Prostate gland (tissue), 2 donors: ENCODE results near the gene CRYL1.

Experiments
- POLR2A ChIP-seq: fragments of 450-650 bp; IDR thresholded peaks from one replicate; pipeline ENCODE4 v1.6.1; 2016; ENCODE audit warnings: antibody characterized with exemption, mild to moderate bottlenecking
- TF ChIP-seq, protein P1 (sequence below), 4 experiments: fragments of 200-600 bp in 2 of 4; fragments of 450-650 bp in 2 of 4; sonication (generic) in 2 of 4; IDR thresholded peaks; 1 replicate in 3 of 4; 2 replicates in 1 of 4; pipeline ENCODE4 v1.5.1; 2016 to 2019; ENCODE audit warnings: antibody characterized with exemption in 4 of 4, mild to moderate bottlenecking in 2 of 4, moderate library complexity in 2 of 4

DNA sequence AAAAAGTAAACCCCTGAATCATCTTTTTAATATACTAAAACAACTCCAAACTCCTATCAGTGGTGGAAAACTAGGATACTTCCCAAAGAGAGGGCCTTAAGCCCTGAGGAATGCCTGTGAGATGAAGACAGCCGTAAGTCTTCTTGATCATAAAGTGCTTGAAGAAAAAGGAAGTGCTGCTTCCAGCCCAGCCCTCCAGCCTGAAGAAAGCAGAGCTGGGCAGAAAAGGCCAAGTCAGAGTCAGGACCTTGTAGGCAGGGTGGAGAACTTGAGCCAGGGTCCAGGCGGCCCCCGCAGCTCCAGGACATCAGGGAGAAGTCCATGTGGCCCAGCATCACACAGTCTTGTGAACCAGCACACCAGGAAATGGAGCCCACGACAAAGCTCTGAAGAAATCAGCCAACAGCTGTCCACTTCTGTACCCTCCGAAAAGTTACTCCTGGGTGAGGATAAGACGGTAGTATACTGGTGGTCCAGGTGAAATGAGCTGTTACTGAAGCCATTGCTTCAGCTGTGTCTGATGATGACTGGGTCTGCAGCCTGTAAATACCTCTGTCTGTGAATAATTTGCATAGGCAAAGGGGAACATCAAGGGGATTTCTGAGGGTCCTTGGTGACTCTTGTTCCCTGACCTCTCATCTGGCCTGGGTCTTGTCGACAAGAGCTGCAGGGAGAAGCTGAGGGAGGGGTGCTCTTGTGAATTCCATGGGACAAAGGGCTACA, 18.7 kb upstream of the CRYL1 start:
- TF ChIP-seq, protein P1, sequence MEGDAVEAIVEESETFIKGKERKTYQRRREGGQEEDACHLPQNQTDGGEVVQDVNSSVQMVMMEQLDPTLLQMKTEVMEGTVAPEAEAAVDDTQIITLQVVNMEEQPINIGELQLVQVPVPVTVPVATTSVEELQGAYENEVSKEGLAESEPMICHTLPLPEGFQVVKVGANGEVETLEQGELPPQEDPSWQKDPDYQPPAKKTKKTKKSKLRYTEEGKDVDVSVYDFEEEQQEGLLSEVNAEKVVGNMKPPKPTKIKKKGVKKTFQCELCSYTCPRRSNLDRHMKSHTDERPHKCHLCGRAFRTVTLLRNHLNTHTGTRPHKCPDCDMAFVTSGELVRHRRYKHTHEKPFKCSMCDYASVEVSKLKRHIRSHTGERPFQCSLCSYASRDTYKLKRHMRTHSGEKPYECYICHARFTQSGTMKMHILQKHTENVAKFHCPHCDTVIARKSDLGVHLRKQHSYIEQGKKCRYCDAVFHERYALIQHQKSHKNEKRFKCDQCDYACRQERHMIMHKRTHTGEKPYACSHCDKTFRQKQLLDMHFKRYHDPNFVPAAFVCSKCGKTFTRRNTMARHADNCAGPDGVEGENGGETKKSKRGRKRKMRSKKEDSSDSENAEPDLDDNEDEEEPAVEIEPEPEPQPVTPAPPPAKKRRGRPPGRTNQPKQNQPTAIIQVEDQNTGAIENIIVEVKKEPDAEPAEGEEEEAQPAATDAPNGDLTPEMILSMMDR (IDR thresholded peaks at IDR 0.05) = no peak
- no peak for TF ChIP-seq POLR2A
